GM21576 (cell line): ENCODE data around the gene TXNDC5.

Experiments used
- ATAC-seq: cut with Tn5 transposase; IDR thresholded peaks from one replicate; pipeline ENCODE4 v1.9.1; 2021; ENCODE audit warnings: mild to moderate bottlenecking, moderate library complexity; ENCODE audit not compliant: unreplicated experiment

Gene TXNDC5

GRCh38 chr6:7878401-7878964 is 32.1 kb downstream of the TXNDC5 start:
- no peak for ATAC-seq

GRCh38 chr6:7868926-7869325 is 41.7 kb downstream of the TXNDC5 start:
- ATAC-seq, result no peak

- ATAC-seq, result no peak
Observed at GRCh38 chr6:7866526-7866925, 44.1 kb downstream of the TXNDC5 start.

- ATAC-seq, result no peak
Observed at GRCh38 chr6:7865781-7866180, 44.8 kb downstream of the TXNDC5 start.

GRCh38 chr6:7859591-7859990 is 51.0 kb downstream of the TXNDC5 start:
- ATAC-seq, result no peak

- no peak for ATAC-seq
Observed at GRCh38 chr6:7851780-7852179, 58.8 kb downstream of the TXNDC5 start.

GRCh38 chr6:7848229-7848628 is 62.4 kb downstream of the TXNDC5 start:
- no peak for ATAC-seq

- no peak for ATAC-seq
Observed at GRCh38 chr6:7846966-7847818, 63.4 kb downstream of the TXNDC5 start.

GRCh38 chr6:7841781-7842468 is 68.7 kb downstream of the TXNDC5 start:
- ATAC-seq, result no peak

GRCh38 chr6:7836371-7837026 is 74.1 kb downstream of the TXNDC5 start:
- no peak for ATAC-seq

- no peak for ATAC-seq
Observed at GRCh38 chr6:7833751-7834070, 76.9 kb downstream of the TXNDC5 start.

GRCh38 chr6:7832904-7833750 is 77.5 kb downstream of the TXNDC5 start:
- ATAC-seq, result no peak
